Measurements from ENCODE around the gene PMPCA.

DNA sequence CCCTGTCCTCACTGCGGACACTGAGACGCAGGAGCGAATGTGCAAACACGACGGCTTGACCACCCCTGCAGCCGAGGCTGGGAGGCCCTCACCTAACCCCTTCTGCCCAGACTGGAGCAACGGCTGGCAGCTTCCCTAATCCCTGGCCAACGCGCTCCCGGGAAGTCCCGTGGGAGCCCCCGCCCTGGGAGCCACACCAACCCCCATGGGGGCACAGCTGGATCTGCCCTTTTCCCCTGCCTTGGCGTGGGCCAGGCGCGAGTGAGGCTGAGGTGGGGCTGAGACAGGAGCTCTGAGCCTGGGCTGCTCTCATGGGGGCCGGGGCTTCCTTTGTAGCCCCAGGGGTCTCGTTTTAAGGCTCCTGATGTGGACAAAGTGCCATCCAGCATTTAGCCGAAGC lies 42.3 kb upstream of the PMPCA start:
- no peak for TF ChIP-seq CTCF (IDR thresholded peaks at IDR 0.05)
- no peak for TF ChIP-seq POLR2A (IDR thresholded peaks at IDR 0.05)
